ENCODE data around the gene ASIC4. TPM values are rescaled to one million over a fixed set of nuclear protein-coding genes. Genes with fewer than 3 reads are reported as not detected.

ASIC4 gene
- total RNA-seq, 1 experiment from 2014 or later: 2.1 TPM

DNA sequence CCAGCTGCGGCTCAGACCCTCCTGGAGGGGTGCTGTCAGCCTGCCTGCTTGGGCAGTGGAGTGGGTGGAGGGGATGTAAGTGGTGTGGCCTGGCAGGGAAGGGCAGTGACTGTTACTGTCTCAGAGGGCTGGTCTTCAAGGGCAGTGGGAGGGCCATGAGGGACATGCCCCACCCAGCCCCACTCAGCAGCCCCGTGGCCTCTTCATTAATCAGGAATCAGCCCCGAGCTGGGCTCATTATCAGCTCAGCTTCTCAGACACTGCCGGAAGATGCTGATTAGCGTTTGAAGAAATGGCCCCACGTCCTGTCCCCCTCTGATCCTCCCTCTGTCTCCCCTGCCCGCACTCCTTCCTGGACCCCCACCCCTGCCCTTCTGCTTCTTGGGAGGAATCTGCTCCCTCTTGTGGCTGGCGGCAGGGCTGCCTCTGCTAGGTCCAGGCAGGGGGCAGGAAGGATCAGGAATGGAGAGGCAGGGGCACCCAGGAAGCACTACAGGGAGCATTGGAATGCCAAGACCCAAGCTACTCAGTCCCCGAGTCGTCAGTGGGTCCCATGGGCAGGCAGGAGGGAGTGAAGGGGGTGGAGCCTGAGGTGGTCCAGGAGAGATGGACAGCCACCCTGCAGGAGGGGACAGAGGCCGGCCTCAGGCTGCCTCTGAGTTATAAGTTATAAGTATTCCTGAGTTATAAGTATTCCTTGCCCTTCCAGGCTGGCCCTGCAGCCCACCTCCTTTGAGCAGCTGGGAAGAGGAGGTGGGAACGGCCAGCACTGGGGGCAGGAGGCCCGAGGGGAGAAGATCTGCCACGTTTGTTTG is 7.0 kb downstream of the ASIC4 start:
- Histone ChIP-seq H2AFZ (ENCODE audit: low read depth, low read length, poor library complexity, severe bottlenecking) (peak overlapping the region; percentile 77), H3K27me3 (ENCODE audit: insufficient read depth, low read length) (no peaks in the 10 kb centered on the region), H3K4me2 (ENCODE audit: low read length) (peak overlapping the region; percentile 88), H3K79me2 (ENCODE audit: insufficient read depth, low read length) (no peaks in the 10 kb centered on the region), H3K9me3 (ENCODE audit: control insufficient read depth in 1 of 2, insufficient read depth in 1 of 2, low read depth in 1 of 2, low read length in 2 of 2) (no peaks in the 10 kb centered on the region), H3K9me2 (ENCODE audit: insufficient read depth) (no peaks in the 10 kb centered on the region), H3K9ac (ENCODE audit: low read length) (peak overlapping the region; percentile 64), H3K27ac (ENCODE audit: low read depth, low read length) (peak overlapping the region; percentile 78), H3K4me1 (ENCODE audit: control insufficient read depth in 1 of 2, insufficient read depth in 2 of 2, low read length in 2 of 2) (peaks cover 36 to 73% of the 10 kb centered on the region in 2 experiments), H3K36me3 (ENCODE audit: control insufficient read depth in 1 of 2, insufficient read depth in 2 of 2, low read length in 2 of 2) (no peaks in the 10 kb centered on the region), H3K4me3 (replicated peaks in 1 of 2; ENCODE audit: low read depth in 1 of 2, low read length in 2 of 2) (peak overlapping the region; percentile 21 to 49), H4K20me1 (ENCODE audit: insufficient read depth) (no peaks in the 10 kb centered on the region)
- ChIA-PET POLR2A (interaction anchor here (0.6 to 1.9 kb wide), 6 partner anchors 9 to 623 kb away, joined by 3 to 5 read pairs (median 4); partner anchors contain the start of gene GMPPA), CTCF (interaction anchor here (0.9 to 3.0 kb wide), 12 partner anchors 9 to 118 kb away, joined by 3 to 34 read pairs (median 10); partner anchors contain the start of gene GMPPA), RAD21 (ENCODE audit: low non-redundant PET in 1 of 2, low total read pairs in 2 of 2, uncharacterized antibody in 2 of 2, unreplicated experiment in 2 of 2) (interaction anchor here (0.7 to 1.9 kb wide), 4 partner anchors 22 to 118 kb away, joined by 3 to 8 read pairs (median 4); partner anchors contain the start of gene GMPPA (in 1 of the 2))
- ATAC-seq: peak; percentile 82
- no TSS peak for BruUV-seq (replicated peaks)
- no peak for DNase-seq (ENCODE audit: low read depth, low spot score)
- intact Hi-C loops (cut with micrococcal nuclease): loop anchor here (2.0 kb wide), 1 partner anchor 44 kb away; no protein-coding TSS in a partner anchor
- TF ChIP-seq POLR2AphosphoS5 (IDR thresholded peaks at IDR 0.05; ENCODE audit: low read depth, low read length) (peak; percentile 28; the same call in 1 of the 2 replicates), CTCF (IDR thresholded peaks at IDR 0.05 in 2 of 3, conservative IDR thresholded peaks at IDR 0.05 in 1 of 3; ENCODE audit: borderline replicate concordance in 1 of 3, insufficient read depth in 1 of 3, low read depth in 2 of 3, low read length in 2 of 3) (peak in 2 of 3 experiments; percentile 82 to 85; a peak in 4 of 6 replicates), EGR1 (IDR thresholded peaks at IDR 0.05; ENCODE audit: low read depth) (no peak)
